Neural progenitor cell (in vitro differentiated cells): ENCODE measurements around the gene TMEM217.

Source experiments
- CTCF ChIP-seq: fragments of 200-600 bp; sonication (generic); IDR thresholded peaks from 2 replicates; pipeline ENCODE4 v1.5.1; 2017; ENCODE audit warnings: antibody characterized with exemption, mild to moderate bottlenecking
- EZH2 ChIP-seq: fragments of 200-600 bp; sonication (generic); IDR thresholded peaks from 2 replicates; pipeline ENCODE4 v1.6.1; 2017; ENCODE audit warnings: antibody characterized with exemption, mild to moderate bottlenecking, moderate library complexity
- EZH2phosphoT487 ChIP-seq: fragments of 200-600 bp; sonication (generic); IDR thresholded peaks from 2 replicates; pipeline ENCODE4 v1.6.1; 2017; ENCODE audit warnings: antibody characterized with exemption

GRCh38 chr6:37241131-37241530, 16.8 kb downstream of the TMEM217 start:
- no peak for TF ChIP-seq CTCF
- TF ChIP-seq EZH2, result no peak
- TF ChIP-seq EZH2phosphoT487, result no peak
